ENCODE data around the gene CCDC27.

CCDC27 gene

DNA sequence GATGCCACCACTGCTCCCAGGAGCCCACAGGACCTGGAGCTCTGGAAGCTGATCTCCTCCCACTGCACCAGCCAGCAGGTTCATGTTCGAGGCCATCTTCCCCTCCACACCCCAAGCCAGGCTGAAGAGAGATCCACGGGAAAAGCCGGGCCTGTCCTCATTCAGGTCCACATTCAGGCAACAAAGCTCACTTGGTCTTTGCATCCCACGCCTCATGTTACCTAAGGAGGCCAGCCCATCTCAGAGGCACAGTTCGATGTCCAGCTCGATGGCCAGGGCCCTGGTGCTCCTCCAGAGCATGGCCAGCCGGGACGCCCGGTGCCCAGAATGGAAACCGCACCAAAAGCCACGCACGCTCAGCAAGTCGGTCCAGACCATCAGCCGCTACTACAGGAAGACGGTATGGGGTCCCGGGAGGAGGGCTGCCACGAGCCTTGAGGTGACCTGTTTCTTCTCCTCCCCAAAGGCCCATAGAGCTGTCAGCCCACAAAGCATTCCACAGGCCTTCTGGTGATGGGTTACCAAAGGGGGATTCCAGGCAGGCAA lies at the start of gene CCDC27:
Gene CCDC27 (plus strand): TSS at position 51 of the 546 bp plus-strand sequence. CDS start 32 bp downstream, at position 83.
- Histone ChIP-seq H3K9me2 (replicated peaks; ENCODE audit: control insufficient read depth, low read length) (no peaks in the 10 kb centered on the region), H3K27ac (ENCODE audit: low read depth, low read length) (no peak within 1 kb of the TSS), H3K79me2 (ENCODE audit: control insufficient read depth, low read length) (no peaks in the 10 kb centered on the region), H3K4me2 (ENCODE audit: low read length) (no peak within 1 kb of the TSS), H3K4me1 (ENCODE audit: control insufficient read depth, low read length) (peaks cover 3% of the 10 kb centered on the region; the same call in 1 of the 2 replicates), H3K4me3 (ENCODE audit: low read length) (no peak within 1 kb of the TSS), H3K27me3 (ENCODE audit: control insufficient read depth, low read length) (peaks cover 9% of the 10 kb centered on the region; the same call in 1 of the 2 replicates), H3K36me3 (ENCODE audit: control insufficient read depth, low read length) (no peaks in the 10 kb centered on the region), H3F3A (ENCODE audit: control insufficient read depth, insufficient read depth) (no peaks in the 10 kb centered on the region), H3K9me3 (ENCODE audit: control insufficient read depth, insufficient read depth, low read length) (no peaks in the 10 kb centered on the region), H4K20me1 (ENCODE audit: control insufficient read depth, insufficient read depth, low read depth, low read length) (no peaks in the 10 kb centered on the region)
- TF ChIP-seq, protein P1, sequence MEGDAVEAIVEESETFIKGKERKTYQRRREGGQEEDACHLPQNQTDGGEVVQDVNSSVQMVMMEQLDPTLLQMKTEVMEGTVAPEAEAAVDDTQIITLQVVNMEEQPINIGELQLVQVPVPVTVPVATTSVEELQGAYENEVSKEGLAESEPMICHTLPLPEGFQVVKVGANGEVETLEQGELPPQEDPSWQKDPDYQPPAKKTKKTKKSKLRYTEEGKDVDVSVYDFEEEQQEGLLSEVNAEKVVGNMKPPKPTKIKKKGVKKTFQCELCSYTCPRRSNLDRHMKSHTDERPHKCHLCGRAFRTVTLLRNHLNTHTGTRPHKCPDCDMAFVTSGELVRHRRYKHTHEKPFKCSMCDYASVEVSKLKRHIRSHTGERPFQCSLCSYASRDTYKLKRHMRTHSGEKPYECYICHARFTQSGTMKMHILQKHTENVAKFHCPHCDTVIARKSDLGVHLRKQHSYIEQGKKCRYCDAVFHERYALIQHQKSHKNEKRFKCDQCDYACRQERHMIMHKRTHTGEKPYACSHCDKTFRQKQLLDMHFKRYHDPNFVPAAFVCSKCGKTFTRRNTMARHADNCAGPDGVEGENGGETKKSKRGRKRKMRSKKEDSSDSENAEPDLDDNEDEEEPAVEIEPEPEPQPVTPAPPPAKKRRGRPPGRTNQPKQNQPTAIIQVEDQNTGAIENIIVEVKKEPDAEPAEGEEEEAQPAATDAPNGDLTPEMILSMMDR (IDR thresholded peaks at IDR 0.05; ENCODE audit: low read depth, low read length, poor library complexity, severe bottlenecking) = no peak
- TF ChIP-seq EZH2phosphoT487 (IDR thresholded peaks at IDR 0.05; ENCODE audit: borderline replicate concordance, low read length) = no peak

DNA sequence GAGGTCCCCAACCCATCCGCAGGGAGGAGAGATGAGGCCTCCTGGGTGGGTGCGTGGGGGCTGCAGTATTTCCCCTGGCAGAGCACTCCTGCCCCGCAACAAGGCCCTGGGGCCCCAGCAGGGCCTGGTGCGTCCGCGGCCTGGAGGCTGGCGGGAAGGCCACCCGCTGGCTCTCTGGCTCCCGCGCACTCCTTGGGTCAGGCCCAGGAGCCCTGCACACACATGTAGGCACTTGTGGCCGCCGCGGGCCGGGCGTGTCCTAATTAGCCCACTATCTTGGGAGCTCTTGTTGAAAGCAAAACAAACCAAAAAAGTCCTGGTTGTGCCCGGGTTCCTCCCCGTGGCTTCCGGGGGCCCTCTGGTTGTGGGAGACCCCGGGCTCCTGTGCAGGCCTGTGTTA lies 49.7 kb upstream of the CCDC27 start:
- Histone ChIP-seq H3K27ac (ENCODE audit: low read depth, low read length) (no peak overlapping the region), H3K4me2 (ENCODE audit: low read length) (no peak overlapping the region), H4K20me1 (ENCODE audit: control insufficient read depth, insufficient read depth, low read depth, low read length) (no peaks in the 10 kb centered on the region), H3K27me3 (ENCODE audit: control insufficient read depth, low read length) (no peaks in the 10 kb centered on the region), H3K9me3 (ENCODE audit: control insufficient read depth, insufficient read depth, low read length) (no peaks in the 10 kb centered on the region), H3K9me2 (replicated peaks; ENCODE audit: control insufficient read depth, low read length) (no peaks in the 10 kb centered on the region), H3K4me3 (ENCODE audit: low read length) (no peak overlapping the region), H3K79me2 (ENCODE audit: control insufficient read depth, low read length) (no peaks in the 10 kb centered on the region), H3K4me1 (ENCODE audit: control insufficient read depth, low read length) (peaks cover 17% of the 10 kb centered on the region), H3F3A (ENCODE audit: control insufficient read depth, insufficient read depth) (no peaks in the 10 kb centered on the region), H3K36me3 (ENCODE audit: control insufficient read depth, low read length) (no peaks in the 10 kb centered on the region)
- TF ChIP-seq, protein P1 (IDR thresholded peaks at IDR 0.05; ENCODE audit: low read depth, low read length, poor library complexity, severe bottlenecking) = no peak
- no peak for TF ChIP-seq EZH2phosphoT487 (IDR thresholded peaks at IDR 0.05; ENCODE audit: borderline replicate concordance, low read length)

GRCh38 chr1:3702990-3703728 lies 49.1 kb upstream of the CCDC27 start:
- H3K4me1 ChIP-seq (ENCODE audit: control insufficient read depth, low read length) = peaks cover 17% of the 10 kb centered on the region
- peak overlapping the region; percentile 42; the same call in 1 of the 2 replicates for H3K4me3 ChIP-seq (ENCODE audit: low read length)
- H4K20me1 ChIP-seq (ENCODE audit: control insufficient read depth, insufficient read depth, low read depth, low read length) = no peaks in the 10 kb centered on the region
- peak overlapping the region; percentile 57 for H3K4me2 ChIP-seq (ENCODE audit: low read length)
- no peaks in the 10 kb centered on the region for H3F3A ChIP-seq (ENCODE audit: control insufficient read depth, insufficient read depth)
- no peaks in the 10 kb centered on the region for H3K9me2 ChIP-seq (replicated peaks; ENCODE audit: control insufficient read depth, low read length)
- H3K36me3 ChIP-seq (ENCODE audit: control insufficient read depth, low read length) = no peaks in the 10 kb centered on the region; the same call in 1 of the 2 replicates
- no peaks in the 10 kb centered on the region for H3K9me3 ChIP-seq (ENCODE audit: control insufficient read depth, insufficient read depth, low read length)
- H3K79me2 ChIP-seq (ENCODE audit: control insufficient read depth, low read length) = no peaks in the 10 kb centered on the region
- TF ChIP-seq EZH2phosphoT487 (IDR thresholded peaks at IDR 0.05; ENCODE audit: borderline replicate concordance, low read length) = no peak
- TF ChIP-seq, protein P1 (IDR thresholded peaks at IDR 0.05; ENCODE audit: low read depth, low read length, poor library complexity, severe bottlenecking) = no peak
- no peaks in the 10 kb centered on the region for H3K27me3 ChIP-seq (ENCODE audit: control insufficient read depth, low read length)
- H3K27ac ChIP-seq (ENCODE audit: low read depth, low read length) = no peak overlapping the region

Measured in DOHH2 (cell line).